Panc1 (cell line): ENCODE data around the gene TPSG1. TPM values are rescaled to one million over a fixed set of nuclear protein-coding genes. Genes with fewer than 3 reads are reported as not detected.
A peak's percentile ranks its signal among the peaks of the same experiment; 100 is the strongest.
"Not testable (repeated sequence)": the region's sequence is repeated elsewhere in the genome, so short reads cannot be mapped to it uniquely, and the experiment has no call there.

Source experiments
- ATAC-seq: fragments of 200-7000 bp; cut with Tn5 transposase; 2 replicates; pipeline ENCODE4 v1.9.1; 2020; ENCODE audit warnings: mild to moderate bottlenecking, moderate library complexity
- BruUV-seq: library from RNA; stranded (reverse); fragments of 400-500 nt; replicated peaks from 2 replicates; lab custom pipeline; 2021; lab: Mats Ljungman, UMichigan
- CTCF ChIA-PET: fragments of 300-600 bp; sonication (Branson Sonifier 250); formaldehyde crosslinking; loops from one replicate; lab custom pipeline; 2022; ENCODE audit warnings: antibody characterized with exemption; lab: Charles Lee
- POLR2A ChIA-PET: fragments of 300-600 bp; sonication (Branson Sonifier 250); formaldehyde crosslinking; loops from one replicate; lab custom pipeline; 2022; ENCODE audit warnings: antibody characterized with exemption; lab: Charles Lee
- DNase-seq: peaks from one replicate; pipeline ENCODE4 v3.0.0-alpha.2; 2010; ENCODE audit warnings: low read depth, low spot score
- H3K27ac ChIP-seq: 2 replicates; pipeline ENCODE4 v1.5.1; 2011; ENCODE audit warnings: mild to moderate bottlenecking, low read length, inconsistent platforms
- H3K27me3 ChIP-seq: fragments of 200-500 bp; sonication (Bioruptor generic); 2 replicates; pipeline ENCODE4 v1.6.0; 2014; ENCODE audit warnings: low read length, inconsistent platforms; ENCODE audit not compliant: control insufficient read depth, insufficient read depth
- H3K36me3 ChIP-seq: fragments of 200-500 bp; sonication (Bioruptor generic); 2 replicates; pipeline ENCODE4 v1.5.1; 2014; ENCODE audit warnings: inconsistent platforms, mild to moderate bottlenecking, low read length, moderate library complexity; ENCODE audit not compliant: control insufficient read depth, insufficient read depth
- H3K4me1 ChIP-seq: 2 replicates; pipeline ENCODE4 v1.5.1; 2011; ENCODE audit warnings: inconsistent platforms, mild to moderate bottlenecking, low read length, moderate library complexity; ENCODE audit not compliant: control insufficient read depth, insufficient read depth
- H3K4me3 ChIP-seq, 2 experiments: 2 replicates each; pipeline ENCODE4 v1.5.1; 2011 to 2012; ENCODE audit warnings: low read depth in 2 of 2, low read length in 2 of 2, mild to moderate bottlenecking in 2 of 2, inconsistent platforms in 1 of 2, moderate library complexity in 1 of 2
- H3K9me3 ChIP-seq: fragments of 200-500 bp; sonication (Bioruptor generic); 2 replicates; pipeline ENCODE4 v1.5.1; 2014; ENCODE audit warnings: low read depth, mild to moderate bottlenecking, inconsistent platforms, low read length, moderate library complexity; ENCODE audit not compliant: control insufficient read depth, insufficient read depth
- POLR2AphosphoS5 ChIP-seq: IDR thresholded peaks from 2 replicates; pipeline ENCODE4 v1.6.1; 2012; ENCODE audit warnings: mild to moderate bottlenecking, low read depth, low read length, moderate library complexity
- SIN3A ChIP-seq: IDR thresholded peaks from 2 replicates; pipeline ENCODE4 v1.6.1; 2012; ENCODE audit warnings: low read depth, mild to moderate bottlenecking, low read length, moderate library complexity, borderline replicate concordance; ENCODE audit not compliant: insufficient read depth
- TCF7L2 ChIP-seq: IDR thresholded peaks from 2 replicates; pipeline ENCODE4 v1.6.1; 2011; ENCODE audit warnings: mild to moderate bottlenecking, low read depth, low read length, inconsistent platforms
- in situ Hi-C: cut with HindIII; loops from 2 replicates; pipeline ENCODE4 v1.10.0; 2016; ENCODE audit warnings: low sequenced_read_pairs, low pct_unique_long_range_greater_than_20kb
- intact Hi-C: fragments of 100-400 bp; cut with micrococcal nuclease; formaldehyde crosslinking; loops from one replicate; pipeline ENCODE4 v1.10.0; 2022; ENCODE audit not compliant: unreplicated experiment
- total RNA-seq: library from RNA; stranded (reverse); gene quantifications from one replicate; pipeline ENCODE4 v1.2.1, GENCODE V29; 2021; ENCODE audit not compliant: unreplicated experiment
- TF ChIP-seq, protein P1 (sequence below): fragments of 450-650 bp; IDR thresholded peaks from 2 replicates; pipeline ENCODE4 v1.5.1; 2017; ENCODE audit warnings: mild to moderate bottlenecking
- TF ChIP-seq, protein P2 (sequence below), 2 experiments: IDR thresholded peaks; 2 replicates each; pipeline ENCODE4 v1.6.1; 2011 to 2012; ENCODE audit warnings: low read depth in 2 of 2, control low read depth in 1 of 2, low read length in 1 of 2, mild to moderate bottlenecking in 1 of 2, moderate library complexity in 1 of 2; ENCODE audit not compliant: insufficient read depth in 1 of 2

The TPSG1 gene
- total RNA-seq, 1 experiment from 2014 or later: 4.6 TPM

DNA sequence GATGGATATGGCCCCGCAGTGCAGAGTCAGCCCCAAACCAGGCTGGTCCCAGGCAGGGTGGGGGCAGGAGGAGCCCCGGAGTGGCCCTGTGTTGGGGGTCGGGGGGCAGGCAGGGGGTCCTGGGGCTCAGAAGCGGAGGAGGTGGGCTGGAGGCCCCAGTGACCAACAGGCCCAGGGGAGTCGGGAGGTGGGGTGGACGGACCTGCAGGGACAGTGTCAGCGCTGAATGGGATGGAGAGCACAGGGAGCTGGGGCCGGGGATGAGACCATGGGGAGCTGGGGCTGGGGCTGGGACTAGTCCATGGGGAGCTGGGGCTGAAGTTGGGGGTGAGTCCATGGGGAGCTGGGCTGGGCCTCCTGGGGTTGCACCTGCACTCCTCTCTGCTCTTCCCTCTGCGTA is 14.5 kb upstream of the TPSG1 start:
- intact Hi-C loops, ATAC-seq, H3K9me3 ChIP-seq, BruUV-seq, H3K4me1 ChIP-seq, H3K27me3 ChIP-seq, in situ Hi-C loops, H3K36me3 ChIP-seq, H3K27ac ChIP-seq, DNase-seq, H3K4me3 ChIP-seq: not testable (repeated sequence)
- ChIA-PET CTCF (interaction anchor here (0.6 kb wide), 1 partner anchor 61 kb away, joined by 3 read pairs; no protein-coding TSS in a partner anchor), POLR2A (interaction anchor here (0.7 kb wide), 1 partner anchor 19 kb away, joined by 3 read pairs; no protein-coding TSS in a partner anchor)

DNA sequence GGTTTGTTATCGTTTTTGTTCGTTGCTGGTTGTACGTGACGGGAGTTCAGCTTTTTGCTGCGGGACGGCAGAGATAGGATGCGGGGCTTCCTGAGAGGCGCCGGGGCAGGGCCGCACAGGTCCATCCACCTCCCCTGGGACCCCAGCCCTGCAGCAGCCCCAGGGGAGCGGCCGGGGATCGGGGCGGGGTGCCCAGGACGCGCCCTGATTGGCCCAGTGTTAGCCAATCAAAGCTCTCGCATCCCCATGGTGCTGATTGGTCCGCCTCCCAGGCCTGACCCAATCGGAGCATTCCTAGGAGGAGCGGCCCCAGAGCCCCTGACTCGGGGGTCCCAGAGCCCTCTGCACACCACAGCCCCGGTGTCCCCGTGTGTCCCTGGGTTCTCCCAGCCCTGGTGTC is 13.8 kb upstream of the TPSG1 start:
- BruUV-seq, intact Hi-C loops, H3K4me1 ChIP-seq, H3K36me3 ChIP-seq, H3K4me3 ChIP-seq, DNase-seq, H3K27me3 ChIP-seq, in situ Hi-C loops, CTCF ChIA-PET, H3K27ac ChIP-seq, H3K9me3 ChIP-seq: not testable (repeated sequence)
- peak; percentile 66 for ATAC-seq
- POLR2A ChIA-PET: interaction anchor here (0.6 kb wide), 1 partner anchor 135 kb away, joined by 4 read pairs; no protein-coding TSS in a partner anchor

DNA sequence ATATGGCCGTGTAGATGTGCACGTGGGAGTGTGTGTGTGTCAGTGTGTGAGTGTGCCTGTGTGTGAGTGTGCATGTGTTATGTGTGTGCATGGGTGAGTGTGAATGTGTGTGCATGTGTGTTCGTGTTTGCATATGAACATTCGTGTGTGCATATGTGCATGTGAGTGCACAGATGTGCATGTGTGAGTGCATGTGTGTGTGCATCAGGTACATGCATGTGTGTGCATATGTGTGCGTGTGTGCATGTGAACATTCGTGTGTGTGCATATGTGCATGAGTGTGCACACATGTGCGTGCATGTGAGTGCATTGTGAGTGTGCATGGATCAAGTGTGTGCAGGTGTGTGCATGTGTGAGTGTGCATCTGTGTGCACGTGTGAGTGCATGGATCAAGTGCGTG is 12.9 kb upstream of the TPSG1 start:
- no peaks in the 10 kb centered on the region for H3K27me3 ChIP-seq
- no peaks in the 10 kb centered on the region; the same call in 1 of the 2 replicates for H3K4me1 ChIP-seq
- DNase-seq (no peak), ATAC-seq (no peak)
- BruUV-seq: no TSS peak
- intact Hi-C loops: no loop called here
- no peak overlapping the region for H3K4me3 ChIP-seq
- no peaks in the 10 kb centered on the region for H3K36me3 ChIP-seq
- ChIA-PET POLR2A (no interaction called here), CTCF (interaction anchor here (0.6 kb wide), 1 partner anchor 75 kb away, joined by 6 read pairs; no protein-coding TSS in a partner anchor)
- H3K27ac ChIP-seq: no peak overlapping the region
- in situ Hi-C loops: no loop called here
- TF ChIP-seq SIN3A (no peak), POLR2AphosphoS5 (no peak), TCF7L2 (no peak)
- TF ChIP-seq, protein P1, sequence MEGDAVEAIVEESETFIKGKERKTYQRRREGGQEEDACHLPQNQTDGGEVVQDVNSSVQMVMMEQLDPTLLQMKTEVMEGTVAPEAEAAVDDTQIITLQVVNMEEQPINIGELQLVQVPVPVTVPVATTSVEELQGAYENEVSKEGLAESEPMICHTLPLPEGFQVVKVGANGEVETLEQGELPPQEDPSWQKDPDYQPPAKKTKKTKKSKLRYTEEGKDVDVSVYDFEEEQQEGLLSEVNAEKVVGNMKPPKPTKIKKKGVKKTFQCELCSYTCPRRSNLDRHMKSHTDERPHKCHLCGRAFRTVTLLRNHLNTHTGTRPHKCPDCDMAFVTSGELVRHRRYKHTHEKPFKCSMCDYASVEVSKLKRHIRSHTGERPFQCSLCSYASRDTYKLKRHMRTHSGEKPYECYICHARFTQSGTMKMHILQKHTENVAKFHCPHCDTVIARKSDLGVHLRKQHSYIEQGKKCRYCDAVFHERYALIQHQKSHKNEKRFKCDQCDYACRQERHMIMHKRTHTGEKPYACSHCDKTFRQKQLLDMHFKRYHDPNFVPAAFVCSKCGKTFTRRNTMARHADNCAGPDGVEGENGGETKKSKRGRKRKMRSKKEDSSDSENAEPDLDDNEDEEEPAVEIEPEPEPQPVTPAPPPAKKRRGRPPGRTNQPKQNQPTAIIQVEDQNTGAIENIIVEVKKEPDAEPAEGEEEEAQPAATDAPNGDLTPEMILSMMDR: no peak
- TF ChIP-seq, protein P2, sequence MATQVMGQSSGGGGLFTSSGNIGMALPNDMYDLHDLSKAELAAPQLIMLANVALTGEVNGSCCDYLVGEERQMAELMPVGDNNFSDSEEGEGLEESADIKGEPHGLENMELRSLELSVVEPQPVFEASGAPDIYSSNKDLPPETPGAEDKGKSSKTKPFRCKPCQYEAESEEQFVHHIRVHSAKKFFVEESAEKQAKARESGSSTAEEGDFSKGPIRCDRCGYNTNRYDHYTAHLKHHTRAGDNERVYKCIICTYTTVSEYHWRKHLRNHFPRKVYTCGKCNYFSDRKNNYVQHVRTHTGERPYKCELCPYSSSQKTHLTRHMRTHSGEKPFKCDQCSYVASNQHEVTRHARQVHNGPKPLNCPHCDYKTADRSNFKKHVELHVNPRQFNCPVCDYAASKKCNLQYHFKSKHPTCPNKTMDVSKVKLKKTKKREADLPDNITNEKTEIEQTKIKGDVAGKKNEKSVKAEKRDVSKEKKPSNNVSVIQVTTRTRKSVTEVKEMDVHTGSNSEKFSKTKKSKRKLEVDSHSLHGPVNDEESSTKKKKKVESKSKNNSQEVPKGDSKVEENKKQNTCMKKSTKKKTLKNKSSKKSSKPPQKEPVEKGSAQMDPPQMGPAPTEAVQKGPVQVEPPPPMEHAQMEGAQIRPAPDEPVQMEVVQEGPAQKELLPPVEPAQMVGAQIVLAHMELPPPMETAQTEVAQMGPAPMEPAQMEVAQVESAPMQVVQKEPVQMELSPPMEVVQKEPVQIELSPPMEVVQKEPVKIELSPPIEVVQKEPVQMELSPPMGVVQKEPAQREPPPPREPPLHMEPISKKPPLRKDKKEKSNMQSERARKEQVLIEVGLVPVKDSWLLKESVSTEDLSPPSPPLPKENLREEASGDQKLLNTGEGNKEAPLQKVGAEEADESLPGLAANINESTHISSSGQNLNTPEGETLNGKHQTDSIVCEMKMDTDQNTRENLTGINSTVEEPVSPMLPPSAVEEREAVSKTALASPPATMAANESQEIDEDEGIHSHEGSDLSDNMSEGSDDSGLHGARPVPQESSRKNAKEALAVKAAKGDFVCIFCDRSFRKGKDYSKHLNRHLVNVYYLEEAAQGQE (IDR thresholded peaks at IDR 0.05; ENCODE audit: insufficient read depth in 1 of 2, low read depth in 2 of 2, low read length in 1 of 2): no peak
- no peaks in the 10 kb centered on the region for H3K9me3 ChIP-seq

DNA sequence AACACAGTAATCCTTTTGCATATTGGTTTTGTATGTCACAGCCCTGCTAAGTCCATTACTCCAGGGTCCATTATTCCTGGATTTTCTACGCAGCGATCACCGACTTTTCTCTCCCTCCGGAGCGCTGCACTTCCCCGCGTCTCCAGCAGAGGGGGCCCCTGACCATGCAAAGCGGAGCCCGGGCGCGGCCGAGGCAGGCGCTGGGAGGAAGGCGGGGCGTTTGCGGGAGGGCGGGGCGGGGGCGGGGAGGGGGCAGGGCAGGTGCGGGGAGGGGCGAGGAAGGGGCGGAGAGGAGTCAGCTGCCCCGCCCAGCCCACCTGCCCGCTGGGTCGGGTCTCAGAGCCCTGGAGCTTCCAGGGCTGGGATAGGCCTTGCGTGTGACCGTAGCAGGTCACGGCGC is 11.6 kb upstream of the TPSG1 start:
- intact Hi-C loops, CTCF ChIA-PET, H3K9me3 ChIP-seq, BruUV-seq, H3K27me3 ChIP-seq, H3K4me3 ChIP-seq, H3K27ac ChIP-seq, in situ Hi-C loops, POLR2A ChIA-PET, H3K4me1 ChIP-seq, H3K36me3 ChIP-seq, DNase-seq: not testable (repeated sequence)
- peak; percentile 51; the same call in 1 of the 2 replicates for ATAC-seq

DNA sequence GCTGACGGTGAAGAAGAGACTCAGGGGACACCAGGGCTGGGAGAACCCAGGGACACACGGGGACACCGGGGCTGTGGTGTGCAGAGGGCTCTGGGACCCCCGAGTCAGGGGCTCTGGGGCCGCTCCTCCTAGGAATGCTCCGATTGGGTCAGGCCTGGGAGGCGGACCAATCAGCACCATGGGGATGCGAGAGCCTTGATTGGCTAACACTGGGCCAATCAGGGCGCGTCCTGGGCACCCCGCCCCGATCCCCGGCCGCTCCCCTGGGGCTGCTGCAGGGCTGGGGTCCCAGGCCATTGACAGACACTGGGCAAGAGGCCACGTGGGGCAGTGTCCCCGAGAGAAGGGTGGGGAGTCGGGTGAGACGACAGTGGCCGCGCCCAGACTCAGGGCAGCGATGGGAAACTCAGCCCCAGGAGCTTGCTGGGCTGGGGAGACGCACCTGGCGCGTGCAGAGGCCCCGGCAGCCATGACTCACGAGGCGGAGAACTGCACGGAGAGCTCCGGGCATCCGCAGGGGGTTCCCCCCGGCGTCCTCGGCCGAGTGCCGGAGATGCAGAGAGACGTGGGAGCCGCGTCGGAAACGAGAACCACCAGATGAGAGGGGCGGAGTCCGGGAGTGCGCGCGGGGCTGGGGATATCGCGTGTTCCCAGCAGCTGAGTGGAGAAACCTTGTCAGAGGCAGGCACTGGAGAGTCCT is 7.1 kb upstream of the TPSG1 start:
- BruUV-seq, H3K36me3 ChIP-seq, intact Hi-C loops, H3K9me3 ChIP-seq, in situ Hi-C loops, CTCF ChIA-PET, H3K27me3 ChIP-seq, DNase-seq, H3K4me1 ChIP-seq, H3K27ac ChIP-seq, POLR2A ChIA-PET: not testable (repeated sequence)
- ATAC-seq: peak; percentile 92
- H3K4me3 ChIP-seq: 0 out of 4 replicates have a peak overlapping the region, but pooled peaks of 1 of the 2 experiments have one; percentile 20
